ENCODE data around the gene ERI3.

DNA sequence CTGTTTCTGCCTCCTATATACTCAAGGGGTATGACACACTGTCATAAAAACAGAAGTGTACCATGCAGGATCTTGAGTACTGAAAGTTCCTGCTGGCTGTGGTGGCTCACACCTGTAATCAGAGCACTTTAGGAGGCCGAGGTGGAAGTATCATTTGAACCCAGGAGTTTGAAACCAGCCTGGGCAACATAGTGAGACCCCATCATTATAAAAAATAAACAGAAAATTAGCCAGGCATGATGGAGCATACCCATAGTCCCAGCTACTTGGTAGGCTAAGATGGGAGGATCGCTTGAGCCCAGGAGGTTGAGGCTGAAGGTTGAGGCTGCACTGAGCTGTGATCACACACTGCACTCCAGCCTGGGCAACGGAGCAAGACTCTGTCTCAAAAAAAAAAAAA lies 20.1 kb downstream of the ERI3 start:
- TF ChIP-seq, protein P1, sequence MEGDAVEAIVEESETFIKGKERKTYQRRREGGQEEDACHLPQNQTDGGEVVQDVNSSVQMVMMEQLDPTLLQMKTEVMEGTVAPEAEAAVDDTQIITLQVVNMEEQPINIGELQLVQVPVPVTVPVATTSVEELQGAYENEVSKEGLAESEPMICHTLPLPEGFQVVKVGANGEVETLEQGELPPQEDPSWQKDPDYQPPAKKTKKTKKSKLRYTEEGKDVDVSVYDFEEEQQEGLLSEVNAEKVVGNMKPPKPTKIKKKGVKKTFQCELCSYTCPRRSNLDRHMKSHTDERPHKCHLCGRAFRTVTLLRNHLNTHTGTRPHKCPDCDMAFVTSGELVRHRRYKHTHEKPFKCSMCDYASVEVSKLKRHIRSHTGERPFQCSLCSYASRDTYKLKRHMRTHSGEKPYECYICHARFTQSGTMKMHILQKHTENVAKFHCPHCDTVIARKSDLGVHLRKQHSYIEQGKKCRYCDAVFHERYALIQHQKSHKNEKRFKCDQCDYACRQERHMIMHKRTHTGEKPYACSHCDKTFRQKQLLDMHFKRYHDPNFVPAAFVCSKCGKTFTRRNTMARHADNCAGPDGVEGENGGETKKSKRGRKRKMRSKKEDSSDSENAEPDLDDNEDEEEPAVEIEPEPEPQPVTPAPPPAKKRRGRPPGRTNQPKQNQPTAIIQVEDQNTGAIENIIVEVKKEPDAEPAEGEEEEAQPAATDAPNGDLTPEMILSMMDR (conservative IDR thresholded peaks at IDR 0.05; ENCODE audit: low read length) = no peak
- TF ChIP-seq EZH2phosphoT487 (IDR thresholded peaks at IDR 0.05; ENCODE audit: borderline replicate concordance) = no peak
